K562 (cell line): Measurements from ENCODE around the gene SULT1C3. TPM values are rescaled to one million over a fixed set of nuclear protein-coding genes. Genes with fewer than 3 reads are reported as not detected.

Source experiments
- ATAC-seq: fragments of 200-7000 bp; cut with Tn5 transposase; 3 replicates; pipeline ENCODE4 v1.9.1; 2020; ENCODE audit warnings: moderate library complexity
- BruUV-seq: library from RNA; stranded (reverse); fragments of 400-500 nt; replicated peaks from 2 replicates; lab custom pipeline; 2021; lab: Mats Ljungman, UMichigan
- CTCF ChIA-PET: fragments of 300-600 bp; formaldehyde crosslinking; extraction: SDS; loops from one replicate; lab custom pipeline; 2021; ENCODE audit warnings: low intra/inter-chr PET ratio; lab: Yijun Ruan, JAX
- POLR2A ChIA-PET: fragments of 300-600, 350-650 bp; sonication (Branson Sonifier 250); formaldehyde crosslinking; extraction: SDS; loops from one replicate; lab custom pipeline; 2021; ENCODE audit warnings: antibody characterized with exemption, inconsistent platforms; lab: Yijun Ruan, JAX
- DNase-seq, 4 experiments: peaks; one replicate each; pipeline versions ENCODE4 v3.0.0 to v3.0.0-alpha.2; 2011 to 2018; ENCODE audit warnings: low spot score in 3 of 4, mixed read lengths in 3 of 4; ENCODE audit errors: extremely low read depth in 1 of 4
- FAIRE-seq: peaks from 2 replicates; lab custom pipeline; 2011; peaks lifted over from hg19 to GRCh38; lab: Jason Lieb, UNC
- H2AFZ ChIP-seq: 2 replicates; pipeline ENCODE4 v1.6.0; 2011; ENCODE audit warnings: low read depth, low read length, control low read depth, inconsistent platforms
- H3K27ac ChIP-seq: fragments of 200-600 bp; 3 replicates; pipeline ENCODE4 v1.8.0; 2011; ENCODE audit warnings: low read depth, mild to moderate bottlenecking, control low read depth, inconsistent platforms, low read length, moderate library complexity, mixed read lengths; ENCODE audit errors: extremely low read depth
- H3K27me3 ChIP-seq, 2 experiments: fragments of 300-600 bp in 1 of 2; 2 replicates in 1 of 2; 3 replicates in 1 of 2; pipeline versions ENCODE4 v1.6.0 to v1.8.0; 2011; ENCODE audit warnings: inconsistent platforms in 2 of 2, low read length in 2 of 2, mild to moderate bottlenecking in 1 of 2, mixed read lengths in 1 of 2, moderate library complexity in 1 of 2; ENCODE audit not compliant: control insufficient read depth in 2 of 2, insufficient read depth in 2 of 2
- H3K36me3 ChIP-seq: fragments of 300-600 bp; 3 replicates; pipeline ENCODE4 v1.8.0; 2011; ENCODE audit warnings: mild to moderate bottlenecking, low read length, inconsistent platforms; ENCODE audit not compliant: control insufficient read depth, insufficient read depth
- H3K4me1 ChIP-seq, 2 experiments: fragments of 200-600 bp in 1 of 2; replicated peaks in 1 of 2; 2 replicates in 1 of 2; 3 replicates in 1 of 2; pipeline versions ENCODE4 v1.5.1 to v1.8.0; 2011; ENCODE audit warnings: inconsistent platforms in 2 of 2, low read length in 2 of 2, mild to moderate bottlenecking in 1 of 2, mixed read lengths in 1 of 2, moderate library complexity in 1 of 2; ENCODE audit not compliant: control insufficient read depth in 2 of 2, insufficient read depth in 2 of 2
- H3K4me2 ChIP-seq: 2 replicates; pipeline ENCODE4 v1.6.1; 2011; ENCODE audit warnings: low read length, control low read depth, inconsistent platforms, mixed read lengths; ENCODE audit not compliant: insufficient read depth
- H3K4me3 ChIP-seq: fragments of 200-600 bp; sonication (generic), shearing (Covaris generic); 2 replicates; pipeline ENCODE4 v1.5.1; 2016; ENCODE audit warnings: control low read depth, inconsistent platforms
- H3K79me2 ChIP-seq: fragments of 200-600 bp; 3 replicates; pipeline ENCODE4 v1.8.0; 2011; ENCODE audit warnings: low read length, inconsistent platforms; ENCODE audit not compliant: control insufficient read depth, insufficient read depth
- H3K9ac ChIP-seq, 2 experiments: 2 replicates each; pipeline versions ENCODE4 v1.6.0 to v1.6.1; 2011; ENCODE audit warnings: low read depth in 2 of 2, low read length in 2 of 2, control low read depth in 1 of 2, inconsistent platforms in 1 of 2, mild to moderate bottlenecking in 1 of 2, mixed read lengths in 1 of 2; ENCODE audit not compliant: insufficient read depth in 1 of 2
- H3K9me1 ChIP-seq: one replicate; pipeline ENCODE4 v1.6.0; 2011; ENCODE audit warnings: inconsistent platforms, mild to moderate bottlenecking, low read length, moderate library complexity; ENCODE audit not compliant: control insufficient read depth, insufficient read depth
- H3K9me3 ChIP-seq: replicated peaks from 2 replicates; pipeline ENCODE4 v1.5.1; 2011; ENCODE audit warnings: low read depth, low read length, inconsistent platforms; ENCODE audit not compliant: control insufficient read depth, insufficient read depth
- H4K20me1 ChIP-seq: replicated peaks from 2 replicates; pipeline ENCODE4 v1.6.1; 2011; ENCODE audit warnings: low read length, inconsistent platforms, mixed read lengths; ENCODE audit not compliant: control insufficient read depth, insufficient read depth
- CBFA2T3 ChIP-seq: fragments of 450-650 bp; IDR thresholded peaks from 2 replicates; pipeline ENCODE4 v1.6.1; 2017
- CHD2 ChIP-seq: IDR thresholded peaks from 2 replicates; pipeline ENCODE4 v1.6.1; 2011; ENCODE audit warnings: low read depth, low read length
- DDX20 ChIP-seq: fragments of 450-650 bp; IDR thresholded peaks from 2 replicates; pipeline ENCODE4 v1.6.1; 2016; ENCODE audit warnings: missing genetic modification characterization, low read depth, mild to moderate bottlenecking, missing compliant biosample characterization, moderate library complexity
- EP300 ChIP-seq: IDR thresholded peaks from 2 replicates; pipeline ENCODE4 v1.6.1; 2012; ENCODE audit warnings: low read length, improper control_type of control experiment
- FOXP1 ChIP-seq: sonication (generic); formaldehyde crosslinking; IDR thresholded peaks from 2 replicates; pipeline ENCODE4 v1.8.0; 2022; ENCODE audit warnings: mild to moderate bottlenecking, missing genetic modification reagents
- GABPA ChIP-seq: fragments of 200-800 bp; sonication (Bioruptor generic); conservative IDR thresholded peaks from 2 replicates; pipeline ENCODE4 v1.6.1; 2016; ENCODE audit warnings: low read depth, missing genetic modification characterization, missing compliant biosample characterization
- JUNB ChIP-seq: fragments of 450-650 bp; formaldehyde crosslinking; conservative IDR thresholded peaks from 2 replicates; pipeline ENCODE4 v1.4.0; 2020; ENCODE audit warnings: mild to moderate bottlenecking
- LEF1 ChIP-seq: fragments of 450-650 bp; IDR thresholded peaks from 2 replicates; pipeline ENCODE4 v1.6.1; 2016; ENCODE audit warnings: mild to moderate bottlenecking
- NR4A1 ChIP-seq, 2 experiments: fragments of 250-450 bp in 1 of 2; fragments of 450-650 bp in 1 of 2; sonication (Bioruptor Pico) in 1 of 2; IDR thresholded peaks; 2 replicates each; pipeline versions ENCODE4 v1.4.0 to v1.6.1; 2016 to 2020; ENCODE audit warnings: mild to moderate bottlenecking in 2 of 2, missing compliant biosample characterization in 1 of 2, missing genetic modification characterization in 1 of 2, moderate library complexity in 1 of 2
- POU5F1 ChIP-seq: fragments of 150-350 bp; IDR thresholded peaks from 2 replicates; pipeline ENCODE4 v1.6.1; 2014; ENCODE audit warnings: borderline replicate concordance, low read length, low read depth, mild to moderate bottlenecking; ENCODE audit not compliant: partially characterized antibody
- PTTG1 ChIP-seq: fragments of 450-650 bp; IDR thresholded peaks from 2 replicates; pipeline ENCODE4 v1.6.1; 2016; ENCODE audit warnings: low read depth, mild to moderate bottlenecking, missing genetic modification characterization, missing compliant biosample characterization
- SP2 ChIP-seq: IDR thresholded peaks from 2 replicates; pipeline ENCODE4 v1.6.1; 2011; ENCODE audit warnings: mild to moderate bottlenecking, low read depth, low read length, moderate library complexity; ENCODE audit not compliant: poor library complexity, severe bottlenecking; ENCODE audit errors: extremely low read depth
- TCF7 ChIP-seq: sonication (generic); IDR thresholded peaks from 2 replicates; pipeline ENCODE4 v1.6.1; 2016; ENCODE audit warnings: antibody characterized with exemption, borderline replicate concordance
- ZNF12 ChIP-seq: sonication (generic); formaldehyde crosslinking; IDR thresholded peaks from 2 replicates; pipeline ENCODE4 v1.4.0; 2020; ENCODE audit warnings: mild to moderate bottlenecking, missing genetic modification reagents
- ZNF282 ChIP-seq: sonication (generic); formaldehyde crosslinking; IDR thresholded peaks from 2 replicates; pipeline ENCODE4 v1.8.1; 2023; ENCODE audit warnings: missing genetic modification reagents
- WGBS: fragments of 100-300 bp; shearing (Covaris generic); methylation state at CpG from one replicate; pipeline ENCODE4 v1.1.6; 2016; ENCODE audit warnings: low coverage, mixed read lengths; ENCODE audit not compliant: insufficient coverage; ENCODE audit errors: missing lambda C conversion rate; 5-methylcytosine and 5-hydroxymethylcytosine counted together
- in situ Hi-C: fragments of 300-500 bp; cut with MboI; formaldehyde crosslinking; loops from 4 replicates; pipeline ENCODE4 v1.15.0; 2018; ENCODE audit warnings: inconsistent platforms, mixed read lengths
- intact Hi-C: fragments of 100-400 bp; cut with micrococcal nuclease; formaldehyde crosslinking; loops from 2 replicates; pipeline ENCODE4 v1.14.2; 2022
- polyA plus RNA-seq, 8 experiments: library from polyadenylated mRNA; depleted of rRNA in 4 of 8; stranded (reverse) in 5 of 8; unstranded in 3 of 8; fragments of >200 nt; fragmentation: Nextera tagmentation in 2 of 8; fragmentation: Illumina TruSeq in 1 of 8; extraction: Ambion mirVana in 2 of 8; extraction: Trizol in 1 of 8; gene quantifications; 2 replicates each; pipeline versions ENCODE4 v1.2.1 to v1.2.3, GENCODE V29; 2011 to 2014; ENCODE audit warnings: inconsistent platforms in 1 of 8, missing spikeins in 1 of 8
- total RNA-seq, 7 experiments: library from RNA; depleted of rRNA in 6 of 7; stranded (reverse); fragments of >200 nt in 6 of 7; fragmentation: Illumina TruSeq in 2 of 7; extraction: Trizol in 2 of 7; gene quantifications; 2 replicates each; pipeline versions ENCODE4 v1.2.1 to v1.2.3, GENCODE V29; 2011 to 2021; ENCODE audit warnings: low replicate concordance in 1 of 7
- TF ChIP-seq, protein P1 (sequence below), 2 experiments: IDR thresholded peaks; 2 replicates each; pipeline ENCODE4 v1.6.1; 2012; ENCODE audit warnings: improper control_type of control experiment in 2 of 2, low read depth in 2 of 2, low read length in 2 of 2, borderline replicate concordance in 1 of 2
- TF ChIP-seq, protein P2 (sequence below): fragments of 450-650 bp; formaldehyde crosslinking; IDR thresholded peaks from 2 replicates; pipeline ENCODE4 v1.4.0; 2020; ENCODE audit warnings: mild to moderate bottlenecking, moderate library complexity
- TF ChIP-seq, protein P3 (sequence below): fragments of 450-650 bp; conservative IDR thresholded peaks from 2 replicates; pipeline ENCODE4 v1.6.1; 2016; ENCODE audit warnings: missing genetic modification characterization, low read depth, mild to moderate bottlenecking, missing compliant biosample characterization, moderate library complexity

Gene SULT1C3
- total and polyA plus RNA-seq, 9 of the 15 experiments (the other 6 are each of a cell fraction or from before 2014, with no cell fraction given) = not detected

DNA sequence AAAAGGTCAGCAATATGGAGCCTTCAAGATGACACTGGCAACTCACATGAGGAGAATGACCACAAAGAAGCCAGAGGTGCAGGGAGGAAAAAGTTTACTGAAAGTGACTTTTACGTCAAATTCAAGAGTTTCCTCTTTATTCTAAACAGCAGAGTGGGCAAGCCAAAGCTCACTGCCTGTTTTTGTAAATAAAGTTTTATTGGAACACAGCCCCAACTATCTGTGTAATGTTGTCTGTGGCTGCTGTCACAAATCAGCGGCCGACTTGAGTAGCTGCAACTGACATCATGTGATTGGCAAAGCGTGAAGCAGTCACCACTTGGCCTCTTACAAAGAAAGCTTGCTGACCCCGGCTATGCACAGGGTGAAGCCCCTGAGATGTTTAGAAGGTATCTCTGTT is 39.7 kb downstream of the SULT1C3 start (continued):
- TF ChIP-seq, protein P1, sequence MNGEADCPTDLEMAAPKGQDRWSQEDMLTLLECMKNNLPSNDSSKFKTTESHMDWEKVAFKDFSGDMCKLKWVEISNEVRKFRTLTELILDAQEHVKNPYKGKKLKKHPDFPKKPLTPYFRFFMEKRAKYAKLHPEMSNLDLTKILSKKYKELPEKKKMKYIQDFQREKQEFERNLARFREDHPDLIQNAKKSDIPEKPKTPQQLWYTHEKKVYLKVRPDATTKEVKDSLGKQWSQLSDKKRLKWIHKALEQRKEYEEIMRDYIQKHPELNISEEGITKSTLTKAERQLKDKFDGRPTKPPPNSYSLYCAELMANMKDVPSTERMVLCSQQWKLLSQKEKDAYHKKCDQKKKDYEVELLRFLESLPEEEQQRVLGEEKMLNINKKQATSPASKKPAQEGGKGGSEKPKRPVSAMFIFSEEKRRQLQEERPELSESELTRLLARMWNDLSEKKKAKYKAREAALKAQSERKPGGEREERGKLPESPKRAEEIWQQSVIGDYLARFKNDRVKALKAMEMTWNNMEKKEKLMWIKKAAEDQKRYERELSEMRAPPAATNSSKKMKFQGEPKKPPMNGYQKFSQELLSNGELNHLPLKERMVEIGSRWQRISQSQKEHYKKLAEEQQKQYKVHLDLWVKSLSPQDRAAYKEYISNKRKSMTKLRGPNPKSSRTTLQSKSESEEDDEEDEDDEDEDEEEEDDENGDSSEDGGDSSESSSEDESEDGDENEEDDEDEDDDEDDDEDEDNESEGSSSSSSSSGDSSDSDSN (IDR thresholded peaks at IDR 0.05; ENCODE audit: borderline replicate concordance in 1 of 2, low read depth in 2 of 2, low read length in 2 of 2) = no peak
- no peak for TF ChIP-seq POU5F1

DNA sequence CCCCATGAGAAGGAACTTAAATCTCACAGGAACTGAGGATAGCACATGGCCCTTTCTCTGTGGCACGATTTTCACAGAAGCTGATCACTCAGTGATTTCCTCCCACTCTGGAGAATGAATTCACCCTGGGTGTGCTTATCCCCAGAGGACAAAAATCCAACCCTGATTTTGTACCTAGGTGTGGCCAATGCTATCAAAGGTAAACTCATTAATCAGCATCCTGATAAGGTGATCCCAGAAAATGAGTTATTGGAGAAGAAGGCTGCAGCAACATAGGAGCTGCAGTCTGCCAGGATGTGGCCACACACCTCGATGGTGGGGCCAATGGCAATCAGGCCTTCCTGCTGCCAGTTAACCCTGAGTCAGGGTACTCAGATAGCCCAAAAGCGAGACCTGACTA is 40.7 kb downstream of the SULT1C3 start:
- CTCF ChIA-PET = no interaction called here
- no peak for FAIRE-seq
- TF ChIP-seq JUNB (no peak), LEF1 (no peak), EP300 (no peak), FOXP1 (CRISPR knock-in tag) (no peak), DDX20 (tag) (no peak), ZNF12 (CRISPR knock-in tag) (no peak), NR4A1 (CRISPR knock-in tag; IDR thresholded peaks at IDR 0.05) (no peak), NR4A1 (tag; IDR thresholded peaks at IDR 0.05) (no peak), CHD2 (no peak), SP2 (no peak), CBFA2T3 (no peak), GABPA (tag) (no peak), ZNF282 (CRISPR knock-in tag) (no peak), TCF7 (no peak), PTTG1 (tag) (no peak)
- TF ChIP-seq, protein P2, sequence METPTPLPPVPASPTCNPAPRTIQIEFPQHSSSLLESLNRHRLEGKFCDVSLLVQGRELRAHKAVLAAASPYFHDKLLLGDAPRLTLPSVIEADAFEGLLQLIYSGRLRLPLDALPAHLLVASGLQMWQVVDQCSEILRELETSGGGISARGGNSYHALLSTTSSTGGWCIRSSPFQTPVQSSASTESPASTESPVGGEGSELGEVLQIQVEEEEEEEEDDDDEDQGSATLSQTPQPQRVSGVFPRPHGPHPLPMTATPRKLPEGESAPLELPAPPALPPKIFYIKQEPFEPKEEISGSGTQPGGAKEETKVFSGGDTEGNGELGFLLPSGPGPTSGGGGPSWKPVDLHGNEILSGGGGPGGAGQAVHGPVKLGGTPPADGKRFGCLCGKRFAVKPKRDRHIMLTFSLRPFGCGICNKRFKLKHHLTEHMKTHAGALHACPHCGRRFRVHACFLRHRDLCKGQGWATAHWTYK (CRISPR knock-in tag) = no peak
- TF ChIP-seq, protein P3, sequence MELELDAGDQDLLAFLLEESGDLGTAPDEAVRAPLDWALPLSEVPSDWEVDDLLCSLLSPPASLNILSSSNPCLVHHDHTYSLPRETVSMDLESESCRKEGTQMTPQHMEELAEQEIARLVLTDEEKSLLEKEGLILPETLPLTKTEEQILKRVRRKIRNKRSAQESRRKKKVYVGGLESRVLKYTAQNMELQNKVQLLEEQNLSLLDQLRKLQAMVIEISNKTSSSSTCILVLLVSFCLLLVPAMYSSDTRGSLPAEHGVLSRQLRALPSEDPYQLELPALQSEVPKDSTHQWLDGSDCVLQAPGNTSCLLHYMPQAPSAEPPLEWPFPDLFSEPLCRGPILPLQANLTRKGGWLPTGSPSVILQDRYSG (tag) = no peak

More for the DNA sequence above, 40.7 kb downstream of the SULT1C3 start:
- Histone ChIP-seq H3K4me2 (no peak overlapping the region), H3K9me1 (no peaks in the 10 kb centered on the region), H3K27ac (no peak overlapping the region), H2AFZ (no peak overlapping the region), H3K4me3 (no peak overlapping the region), H3K4me1 (no peaks in the 10 kb centered on the region), H3K9me3 (no peaks in the 10 kb centered on the region), H4K20me1 (no peaks in the 10 kb centered on the region), H3K36me3 (no peaks in the 10 kb centered on the region), H3K79me2 (no peaks in the 10 kb centered on the region), H3K27me3 (peaks cover 9% of the 10 kb centered on the region in 2 experiments; a peak in 2 of 5 replicates), H3K9ac (no peak overlapping the region)
- WGBS = 2% methylated on average over 3 of the region's 3 CpGs
- POLR2A ChIA-PET = no interaction called here
- in situ Hi-C loops = no loop called here
- no TSS peak for BruUV-seq
- ATAC-seq = no peak
- DNase-seq = no peak
- intact Hi-C loops = no loop called here
